Fibroblast of lung (primary cell): ENCODE results near the gene HSP90B1.

ENCODE experiments used
- CTCF ChIP-seq, 2 donors: IDR thresholded peaks in 1 of 2; conservative IDR thresholded peaks in 1 of 2; 1 replicate in 1 of 2; 2 replicates in 1 of 2; pipeline ENCODE4 v1.5.1; 2011 to 2012; ENCODE audit warnings: low read length in 2 of 2, control low read depth in 1 of 2, inconsistent platforms in 1 of 2, low read depth in 1 of 2, mild to moderate bottlenecking in 1 of 2
- EZH2 ChIP-seq: IDR thresholded peaks from 2 replicates; pipeline ENCODE4 v1.5.1; 2012; ENCODE audit warnings: low read length, control low read depth, mild to moderate bottlenecking; ENCODE audit errors: missing control alignments

GRCh38 chr12:103930034-103930786, at the start of gene HSP90B1:
- TF ChIP-seq CTCF (conservative IDR thresholded peaks at IDR 0.05 in 1 of 2, IDR thresholded peaks at IDR 0.05 in 1 of 2; ENCODE audit: low read depth in 1 of 2, low read length in 2 of 2) (no peak), EZH2 (no peak)
